Measurements from ENCODE around the gene SNRPA.

DNA sequence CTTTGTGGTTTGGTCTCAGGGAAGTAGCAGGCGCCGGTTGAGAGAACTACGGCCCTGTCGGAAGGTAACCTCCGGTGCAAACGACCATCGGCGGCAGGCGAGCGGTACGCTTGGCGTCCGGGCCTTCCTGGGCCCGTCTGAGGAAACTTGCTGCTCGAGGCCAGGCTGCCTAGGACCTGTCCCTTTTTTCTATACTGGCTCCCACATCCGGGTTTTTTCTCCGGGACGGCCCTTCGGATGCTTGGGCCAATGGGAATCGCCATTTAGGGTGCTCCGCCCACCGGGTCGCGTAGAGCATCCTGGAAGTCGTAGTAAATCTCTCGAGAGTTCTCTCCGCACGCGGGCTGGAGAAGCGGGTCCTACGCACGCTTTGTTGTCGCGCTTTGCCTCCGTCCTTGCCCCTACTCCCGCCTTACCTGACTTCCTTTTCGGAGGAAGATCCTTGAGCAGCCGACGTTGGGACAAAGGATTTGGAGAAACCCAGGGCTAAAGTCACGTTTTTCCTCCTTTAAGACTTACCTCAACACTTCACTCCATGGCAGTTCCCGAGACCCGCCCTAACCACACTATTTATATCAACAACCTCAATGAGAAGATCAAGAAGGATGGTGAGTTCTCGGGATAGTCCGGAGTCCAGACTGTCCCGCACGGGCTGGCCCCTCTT, at the start of gene SNRPA:
- TF ChIP-seq, protein P1, sequence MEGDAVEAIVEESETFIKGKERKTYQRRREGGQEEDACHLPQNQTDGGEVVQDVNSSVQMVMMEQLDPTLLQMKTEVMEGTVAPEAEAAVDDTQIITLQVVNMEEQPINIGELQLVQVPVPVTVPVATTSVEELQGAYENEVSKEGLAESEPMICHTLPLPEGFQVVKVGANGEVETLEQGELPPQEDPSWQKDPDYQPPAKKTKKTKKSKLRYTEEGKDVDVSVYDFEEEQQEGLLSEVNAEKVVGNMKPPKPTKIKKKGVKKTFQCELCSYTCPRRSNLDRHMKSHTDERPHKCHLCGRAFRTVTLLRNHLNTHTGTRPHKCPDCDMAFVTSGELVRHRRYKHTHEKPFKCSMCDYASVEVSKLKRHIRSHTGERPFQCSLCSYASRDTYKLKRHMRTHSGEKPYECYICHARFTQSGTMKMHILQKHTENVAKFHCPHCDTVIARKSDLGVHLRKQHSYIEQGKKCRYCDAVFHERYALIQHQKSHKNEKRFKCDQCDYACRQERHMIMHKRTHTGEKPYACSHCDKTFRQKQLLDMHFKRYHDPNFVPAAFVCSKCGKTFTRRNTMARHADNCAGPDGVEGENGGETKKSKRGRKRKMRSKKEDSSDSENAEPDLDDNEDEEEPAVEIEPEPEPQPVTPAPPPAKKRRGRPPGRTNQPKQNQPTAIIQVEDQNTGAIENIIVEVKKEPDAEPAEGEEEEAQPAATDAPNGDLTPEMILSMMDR (IDR thresholded peaks at IDR 0.05; ENCODE audit: low read depth, low read length) = no peak
- TF ChIP-seq EZH2phosphoT487 (IDR thresholded peaks at IDR 0.05; ENCODE audit: low read depth) = no peak

Data from OCI-LY3 (cell line).